ENCODE results near the gene VGLL2. TPM values are rescaled to one million over a fixed set of nuclear protein-coding genes. Genes with fewer than 3 reads are reported as not detected.

VGLL2 gene
- total RNA-seq, 4 donors from 2014 or later: 4.9 to 27.5 (median 10.1) TPM

- no peak for ATAC-seq
- in situ Hi-C loops (cut with MboI; ENCODE audit: low sequenced_read_pairs in 4 of 4): no loop called here
- H3K27ac ChIP-seq: peak overlapping the region; percentile 90 to 99 (median 97)
These were observed 1.0 kb upstream of the VGLL2 start for GRCh38 chr6:117264369-117264691.

DNA sequence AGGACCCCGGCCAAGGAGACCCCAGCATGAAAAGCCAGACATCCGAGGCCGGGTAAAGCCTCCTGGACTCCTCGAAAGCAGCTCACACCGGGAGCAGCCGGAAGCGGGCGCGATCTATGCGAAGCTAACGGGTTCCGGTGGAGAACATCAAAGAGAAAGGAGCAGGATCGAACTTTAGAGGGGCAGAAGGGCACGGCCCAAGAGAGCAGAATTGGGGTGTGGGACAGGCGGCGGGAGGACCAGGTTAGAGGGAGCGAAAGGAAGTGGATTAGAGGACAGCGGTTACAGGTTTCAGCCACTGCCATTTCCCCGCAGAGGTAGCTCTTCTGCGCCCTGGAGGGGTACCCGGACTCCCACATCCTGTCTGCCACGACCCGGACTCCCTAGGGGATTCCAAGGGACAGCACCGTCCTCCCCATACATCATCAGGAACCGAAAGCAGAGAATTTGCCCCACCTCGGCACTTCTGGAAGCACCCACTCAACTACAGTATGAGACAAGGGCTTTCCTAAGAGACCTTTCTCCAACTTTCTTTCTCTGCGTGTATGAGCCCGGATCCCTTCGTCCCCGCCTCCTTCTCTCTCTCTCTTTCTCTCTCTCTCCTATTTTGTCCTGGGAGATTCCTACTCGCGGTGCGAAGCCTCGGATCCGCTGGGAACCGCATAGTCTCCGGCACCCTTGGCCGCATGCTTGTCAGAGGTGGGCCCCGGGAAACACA is 507 bp upstream of the VGLL2 start:
- in situ Hi-C loops (cut with MboI; ENCODE audit: low sequenced_read_pairs in 4 of 4): loop anchor here in 1 of 4 donors (5.0 kb wide), 1 partner anchor 293 kb away; no protein-coding TSS in a partner anchor
- peak; percentile 44 to 46 for ATAC-seq
- peaks cover 0 to 4% (median 0%) of the 10 kb centered on the region in 3 donors for H3K27me3 ChIP-seq
- intact Hi-C loops (cut with DNase I; ENCODE audit: low total_unique reads): loop anchor here (1.0 to 10.0 kb wide), 5 partner anchors 37 to 1400 kb away; partner anchors contain the start of gene GOPC
- no peaks in the 10 kb centered on the region for H3K36me3 ChIP-seq
- no peak for TF ChIP-seq CTCF (IDR thresholded peaks at IDR 0.05 in 4 of 5, conservative IDR thresholded peaks at IDR 0.05 in 1 of 5)
- no peak for TF ChIP-seq POLR2A (IDR thresholded peaks at IDR 0.05)
- H3K9me3 ChIP-seq: no peaks in the 10 kb centered on the region
- H3K27ac ChIP-seq: peak overlapping the region; percentile 90 to 99 (median 97)
- H3K4me1 ChIP-seq: peaks cover 10 to 31% of the 10 kb centered on the region in 2 donors
- H3K4me3 ChIP-seq: peak overlapping the region; percentile 69 to 91 (median 84)
- DNase-seq: no peak

More at GRCh38 chr6:117264369-117264691, 1.0 kb upstream of the VGLL2 start:
- Histone ChIP-seq H3K36me3 (no peaks in the 10 kb centered on the region), H3K9me3 (no peaks in the 10 kb centered on the region), H3K4me1 (peaks cover 10 to 31% of the 10 kb centered on the region in 2 donors), H3K27me3 (peaks cover 0 to 4% (median 0%) of the 10 kb centered on the region in 3 donors), H3K4me3 (peak overlapping the region; percentile 69 to 91 (median 84))
- TF ChIP-seq CTCF (IDR thresholded peaks at IDR 0.05 in 4 of 5, conservative IDR thresholded peaks at IDR 0.05 in 1 of 5) (no peak), POLR2A (IDR thresholded peaks at IDR 0.05) (no peak)
- intact Hi-C loops (cut with DNase I; ENCODE audit: low total_unique reads): loop anchor here (5.0 to 10.0 kb wide), 2 partner anchors 338 to 1400 kb away; partner anchors contain the start of gene GOPC
- no peak for DNase-seq

- Histone ChIP-seq H3K4me1 (peaks cover 10 to 30% of the 10 kb centered on the region in 2 donors), H3K9me3 (no peaks in the 10 kb centered on the region), H3K4me3 (peak overlapping the region; percentile 69 to 91 (median 84)), H3K27me3 (peaks cover 0 to 4% (median 0%) of the 10 kb centered on the region in 3 donors), H3K36me3 (no peaks in the 10 kb centered on the region), H3K27ac (peak overlapping the region; percentile 90 to 99 (median 97))
- ATAC-seq: no peak
- intact Hi-C loops (cut with DNase I; ENCODE audit: low total_unique reads): loop anchor here (2.0 to 10.0 kb wide), 4 partner anchors 36 to 1398 kb away; no protein-coding TSS in a partner anchor
- no peak for DNase-seq
- TF ChIP-seq CTCF (IDR thresholded peaks at IDR 0.05 in 4 of 5, conservative IDR thresholded peaks at IDR 0.05 in 1 of 5) (no peak), POLR2A (IDR thresholded peaks at IDR 0.05) (no peak)
- in situ Hi-C loops (cut with MboI; ENCODE audit: low sequenced_read_pairs in 4 of 4): loop anchor here in 1 of 4 donors (5.0 kb wide), 1 partner anchor 294 kb away; no protein-coding TSS in a partner anchor
These were observed 1.1 kb downstream of the VGLL2 start for GRCh38 chr6:117266257-117267053.

- Histone ChIP-seq H3K4me3 (peak overlapping the region; percentile 69 to 91 (median 84)), H3K4me1 (peaks cover 10 to 25% of the 10 kb centered on the region in 2 donors), H3K27ac (peak overlapping the region; percentile 90 to 99 (median 97)), H3K27me3 (peaks cover 0 to 4% (median 0%) of the 10 kb centered on the region in 3 donors), H3K9me3 (no peaks in the 10 kb centered on the region), H3K36me3 (no peaks in the 10 kb centered on the region)
- in situ Hi-C loops (cut with MboI; ENCODE audit: low sequenced_read_pairs in 4 of 4) (loop anchor here in 1 of 4 donors (5.0 kb wide), 1 partner anchor 295 kb away; no protein-coding TSS in a partner anchor), intact Hi-C loops (cut with DNase I; ENCODE audit: low total_unique reads) (loop anchor here (2.0 to 10.0 kb wide), 4 partner anchors 35 to 1398 kb away; no protein-coding TSS in a partner anchor)
- ATAC-seq (no peak), DNase-seq (no peak)
- no peak for TF ChIP-seq CTCF (IDR thresholded peaks at IDR 0.05 in 4 of 5, conservative IDR thresholded peaks at IDR 0.05 in 1 of 5)
- no peak for TF ChIP-seq POLR2A (IDR thresholded peaks at IDR 0.05)
These were observed 1.6 kb downstream of the VGLL2 start for GRCh38 chr6:117267054-117267347.
